SJSA1 (cell line): Measurements from ENCODE around the gene CEACAM19. TPM values are rescaled to one million over a fixed set of nuclear protein-coding genes. Genes with fewer than 3 reads are reported as not detected.

Experiments used
- DNase-seq, 2 experiments: peaks; one replicate each; pipeline ENCODE4 v3.0.0-alpha.2; 2015 to 2020; ENCODE audit warnings: low spot score in 2 of 2, low read depth in 1 of 2
- H3K27ac ChIP-seq: fragments of 250-450 bp; sonication (Bioruptor Pico); 2 replicates; pipeline ENCODE4 v1.5.1; 2020; ENCODE audit warnings: mild to moderate bottlenecking, moderate library complexity
- H3K27me3 ChIP-seq: fragments of 250-450 bp; sonication (Bioruptor Pico); replicated peaks from 2 replicates; pipeline ENCODE4 v1.5.1; 2020; ENCODE audit warnings: mild to moderate bottlenecking, moderate library complexity
- H3K36me3 ChIP-seq: fragments of 250-450 bp; sonication (Bioruptor Pico); 2 replicates; pipeline ENCODE4 v1.5.1; 2020; ENCODE audit warnings: mild to moderate bottlenecking
- H3K4me1 ChIP-seq: fragments of 250-450 bp; sonication (Bioruptor Pico); replicated peaks from 2 replicates; pipeline ENCODE4 v1.6.1; 2021; ENCODE audit warnings: mild to moderate bottlenecking
- H3K4me3 ChIP-seq: fragments of 250-450 bp; sonication (Bioruptor Pico); 2 replicates; pipeline ENCODE4 v1.5.1; 2020; ENCODE audit warnings: mild to moderate bottlenecking
- H3K9me3 ChIP-seq: fragments of 250-450 bp; sonication (Bioruptor Pico); replicated peaks from 2 replicates; pipeline ENCODE4 v1.5.1; 2020; ENCODE audit warnings: mild to moderate bottlenecking
- total RNA-seq: library from RNA; depleted of rRNA; stranded (reverse); fragments of >200 nt; shearing (Covaris generic); gene quantifications from 2 replicates; pipeline ENCODE4 v1.2.3, GENCODE V29; 2014

Gene CEACAM19
- total RNA-seq, 1 experiment from 2014 or later = 1.6 TPM

DNA sequence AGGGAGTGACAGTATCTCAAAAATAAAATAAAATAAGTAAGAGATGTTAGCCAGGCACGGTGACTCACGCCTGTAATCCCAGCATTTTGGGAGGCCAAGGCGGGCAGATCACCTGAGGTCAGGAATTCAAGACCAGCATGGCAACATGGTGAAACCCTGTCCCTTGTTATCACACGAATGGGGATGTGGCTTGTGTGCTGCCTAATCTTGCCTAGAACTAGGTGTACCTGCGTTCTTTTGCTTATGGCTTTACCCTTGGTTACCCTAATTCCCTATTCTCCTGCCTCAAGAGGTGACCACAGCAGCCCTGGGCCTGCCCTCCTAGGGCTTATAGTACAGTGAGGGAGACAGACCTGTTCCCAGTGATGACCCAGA is 33.9 kb upstream of the CEACAM19 start:
- Histone ChIP-seq H3K4me1 (peaks cover 36% of the 10 kb centered on the region), H3K9me3 (no peaks in the 10 kb centered on the region), H3K27me3 (no peaks in the 10 kb centered on the region), H3K36me3 (no peaks in the 10 kb centered on the region), H3K27ac (no peak overlapping the region), H3K4me3 (no peak overlapping the region)
- DNase-seq = no peak

DNA sequence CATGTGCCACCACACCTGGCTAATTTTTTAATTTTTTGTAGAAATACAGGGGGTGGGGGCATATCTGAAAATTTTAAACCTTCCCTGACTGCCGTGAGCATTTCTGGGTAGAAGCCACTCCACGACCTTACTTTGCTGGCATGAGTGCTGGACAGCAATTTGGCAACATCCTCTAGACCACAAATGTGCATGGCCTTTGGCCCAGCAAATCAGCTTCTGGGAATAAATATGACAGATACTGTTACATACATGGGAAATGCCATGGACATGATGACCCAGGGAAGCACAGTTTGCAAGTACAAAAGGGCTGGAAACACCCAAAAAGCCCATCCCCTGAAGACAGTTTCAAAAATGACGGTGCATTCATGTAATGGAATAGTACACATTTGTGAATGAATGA is 30.8 kb upstream of the CEACAM19 start:
- DNase-seq = no peak
- no peak overlapping the region for H3K27ac ChIP-seq
- H3K9me3 ChIP-seq = no peaks in the 10 kb centered on the region
- peaks cover 1% of the 10 kb centered on the region; the same call in 1 of the 2 replicates for H3K36me3 ChIP-seq
- no peak overlapping the region for H3K4me3 ChIP-seq
- no peaks in the 10 kb centered on the region for H3K27me3 ChIP-seq
- H3K4me1 ChIP-seq = peaks cover 34% of the 10 kb centered on the region

DNA sequence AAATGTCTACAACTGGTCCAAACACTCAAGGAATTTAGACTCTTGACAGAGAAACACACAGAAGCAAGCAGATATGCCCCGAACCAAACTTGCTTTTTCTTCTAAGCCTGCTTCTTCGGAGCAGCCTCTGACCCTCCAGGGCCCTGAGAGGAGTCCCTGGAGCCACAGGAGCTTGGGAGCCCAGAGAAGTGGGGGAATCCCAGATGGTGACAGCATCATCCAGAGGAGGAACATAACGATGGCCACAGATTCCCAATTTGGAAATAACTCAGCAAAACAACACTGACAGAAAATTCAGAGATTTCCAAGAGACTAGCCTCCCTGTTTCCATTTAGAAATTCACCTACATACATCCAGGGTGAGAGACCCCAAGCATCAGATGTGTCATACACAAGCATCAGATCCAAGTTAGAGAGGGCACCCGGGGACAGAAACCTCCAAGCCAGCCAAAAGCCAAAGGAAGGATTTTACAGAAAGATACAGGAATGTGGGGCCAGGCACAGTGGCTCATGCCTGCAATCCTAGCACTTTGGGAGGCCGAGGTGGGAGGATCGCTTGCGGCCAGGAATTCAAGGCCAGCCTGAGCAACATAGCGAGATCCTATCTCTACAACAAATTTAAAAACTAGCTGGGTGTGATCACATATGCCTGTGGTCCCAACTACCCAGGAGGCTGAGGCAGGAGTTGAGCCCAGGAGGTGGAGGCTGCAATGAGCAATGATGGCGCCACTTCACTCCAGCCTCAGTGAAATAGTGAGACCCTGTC is 29.6 kb upstream of the CEACAM19 start:
- Histone ChIP-seq H3K36me3 (peaks cover 13% of the 10 kb centered on the region), H3K27me3 (no peaks in the 10 kb centered on the region), H3K4me3 (no peak overlapping the region), H3K27ac (no peak overlapping the region), H3K4me1 (peaks cover 23% of the 10 kb centered on the region), H3K9me3 (no peaks in the 10 kb centered on the region)
- DNase-seq = no peak

DNA sequence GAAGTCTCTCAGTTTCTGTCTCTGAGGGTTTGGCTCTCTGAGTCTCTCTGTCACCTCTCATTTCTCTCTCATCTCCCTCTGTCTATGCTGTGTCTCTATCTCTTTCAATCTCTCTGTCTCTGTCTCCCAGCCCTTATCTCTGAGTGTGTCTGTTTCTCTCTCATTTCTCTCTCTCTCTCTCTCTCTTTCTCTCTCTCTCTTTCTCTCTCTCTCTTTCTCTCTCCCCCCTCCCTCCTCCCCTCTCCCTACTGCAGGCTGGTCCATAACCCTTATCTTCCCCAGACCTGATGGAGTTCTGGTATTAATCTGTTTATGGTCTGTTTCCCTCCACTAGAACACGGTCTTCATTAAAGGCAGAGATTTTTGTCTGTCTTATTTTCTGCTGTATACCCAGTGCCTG is 28.9 kb upstream of the CEACAM19 start:
- Histone ChIP-seq H3K27ac (no peak overlapping the region), H3K4me1 (peaks cover 22% of the 10 kb centered on the region), H3K27me3 (no peaks in the 10 kb centered on the region), H3K36me3 (peaks cover 18% of the 10 kb centered on the region), H3K9me3 (no peaks in the 10 kb centered on the region), H3K4me3 (no peak overlapping the region)
- DNase-seq = no peak

DNA sequence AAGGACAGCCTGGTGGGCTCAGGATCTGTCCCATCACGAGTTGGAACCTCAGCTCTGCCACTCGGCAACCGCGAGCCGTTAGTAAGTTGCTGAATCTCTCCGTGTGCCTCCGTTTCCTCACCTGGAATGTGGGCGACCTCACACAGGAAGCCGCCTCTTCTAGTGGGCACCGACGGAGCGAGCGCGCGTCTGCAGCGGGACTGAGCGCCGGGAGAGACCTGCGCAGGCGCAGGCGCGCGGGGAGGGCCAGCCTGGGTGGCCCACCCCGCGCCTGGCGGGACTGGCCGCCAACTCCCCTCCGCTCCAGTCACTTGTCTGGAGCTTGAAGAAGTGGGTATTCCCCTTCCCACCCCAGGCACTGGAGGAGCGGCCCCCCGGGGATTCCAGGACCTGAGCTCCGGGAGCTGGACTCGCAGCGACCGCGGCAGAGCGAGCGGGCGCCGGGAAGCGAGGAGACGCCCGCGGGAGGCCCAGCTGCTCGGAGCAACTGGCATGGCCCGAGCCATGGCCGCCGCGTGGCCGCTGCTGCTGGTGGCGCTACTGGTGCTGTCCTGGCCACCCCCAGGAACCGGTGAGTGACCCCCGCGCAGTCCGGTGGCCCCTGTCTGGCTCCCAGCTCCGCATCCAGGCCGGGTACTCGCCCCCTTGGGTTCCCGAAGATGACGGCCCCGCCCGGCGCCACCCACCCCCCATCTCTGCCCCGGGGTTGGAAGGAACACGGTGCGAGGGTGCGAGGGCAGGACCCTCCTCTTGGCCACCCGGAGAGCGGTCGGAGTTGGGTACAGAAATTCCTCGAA is 27.5 kb upstream of the CEACAM19 start, which contains the start of gene PVR:
PVR (plus strand) TSS at position 306 of the 797 bp plus-strand sequence; CDS start at position 493, 187 bp downstream.
- DNase-seq = peak; percentile 94 to 95
- Histone ChIP-seq H3K4me1 (peaks cover 28% of the 10 kb centered on the region), H3K4me3 (peak within 1 kb of the TSS; percentile 62), H3K9me3 (no peaks in the 10 kb centered on the region), H3K27me3 (no peaks in the 10 kb centered on the region), H3K36me3 (peaks cover 27% of the 10 kb centered on the region), H3K27ac (peak within 1 kb of the TSS; percentile 73)

DNA sequence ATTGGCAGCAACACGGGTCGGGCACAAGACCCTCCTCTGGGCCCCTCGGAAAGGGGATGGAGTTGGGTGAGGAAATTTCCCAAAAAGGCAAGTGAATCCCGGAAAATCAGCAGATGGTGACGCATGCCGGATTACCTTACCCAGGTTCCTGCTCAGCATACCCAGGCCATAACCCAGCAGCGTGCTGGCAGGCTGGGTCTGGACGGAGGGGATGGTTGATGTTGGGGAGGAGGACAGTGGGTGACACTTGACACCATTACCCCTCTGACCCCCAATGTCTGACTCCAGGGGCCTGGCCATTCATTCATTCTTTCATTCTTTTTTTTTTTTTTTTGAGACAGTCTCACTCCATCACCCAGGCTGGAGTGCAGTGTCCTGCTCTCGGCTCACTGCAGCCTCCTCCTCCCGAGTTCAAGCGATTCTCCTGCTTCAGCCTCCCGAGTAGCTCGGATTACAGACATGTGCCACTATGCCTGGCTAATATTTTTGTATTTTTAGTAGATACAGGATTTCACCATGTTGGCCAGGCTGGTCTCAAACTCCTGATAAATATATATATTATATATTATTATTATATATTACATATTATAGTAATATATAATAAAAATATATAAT is 26.8 kb upstream of the CEACAM19 start:
- Histone ChIP-seq H3K36me3 (peaks cover 34% of the 10 kb centered on the region), H3K4me1 (peaks cover 30% of the 10 kb centered on the region), H3K4me3 (peak overlapping the region; percentile 62), H3K9me3 (no peaks in the 10 kb centered on the region), H3K27me3 (no peaks in the 10 kb centered on the region), H3K27ac (peak overlapping the region; percentile 73)
- DNase-seq = peak in 1 of 2 experiments; percentile 76

DNA sequence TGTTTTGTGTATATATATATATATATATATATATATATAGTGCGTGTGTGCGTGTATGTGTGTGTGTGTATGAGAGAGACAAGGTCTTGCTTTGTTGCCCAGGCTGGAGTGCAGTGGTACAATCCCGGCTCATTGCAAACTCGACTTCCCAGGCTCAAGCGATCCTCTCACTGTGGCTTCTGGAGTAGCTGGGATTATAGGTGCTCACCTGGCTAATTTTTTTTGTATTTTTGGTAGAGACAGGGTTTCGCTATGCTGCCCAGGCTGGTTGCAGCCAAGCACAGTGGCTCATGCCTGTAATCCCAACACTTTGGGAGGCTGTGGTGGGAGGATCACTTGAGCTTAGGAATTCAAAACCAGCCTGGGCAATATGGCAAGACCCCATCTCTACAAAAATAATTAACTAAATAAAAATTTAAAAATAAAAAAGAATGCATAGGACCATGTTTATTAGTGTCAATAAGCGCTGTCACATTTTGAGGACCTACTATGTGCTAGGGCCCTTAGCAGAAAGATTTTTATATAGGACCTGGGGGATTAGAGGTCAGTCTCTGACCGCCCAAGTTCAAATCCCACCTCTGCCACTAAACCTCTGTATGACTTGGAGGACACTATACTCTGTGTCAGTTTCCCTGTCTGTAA is 25.8 kb upstream of the CEACAM19 start:
- DNase-seq = no peak
- Histone ChIP-seq H3K36me3 (peaks cover 44% of the 10 kb centered on the region), H3K4me3 (no peak overlapping the region), H3K27ac (no peak overlapping the region), H3K4me1 (peaks cover 34% of the 10 kb centered on the region), H3K9me3 (no peaks in the 10 kb centered on the region), H3K27me3 (no peaks in the 10 kb centered on the region)

DNA sequence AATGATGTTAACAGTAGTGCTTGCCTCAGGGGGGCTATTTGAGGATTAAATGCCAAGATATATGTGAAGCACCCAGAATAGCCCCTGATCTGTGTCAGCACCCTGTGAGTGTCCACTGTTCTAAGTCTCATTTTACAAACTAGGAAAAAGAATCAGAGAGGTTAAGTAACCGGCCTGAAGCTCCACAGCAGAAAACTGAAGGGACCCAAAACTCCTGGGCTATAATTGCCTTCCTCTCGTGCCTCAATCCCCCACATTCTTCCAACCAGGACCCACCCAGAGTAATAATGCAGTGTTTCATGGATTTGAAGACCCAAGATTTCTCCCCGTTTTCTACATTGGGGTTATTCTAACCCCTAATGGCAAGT is 25.2 kb upstream of the CEACAM19 start:
- Histone ChIP-seq H3K4me3 (no peak overlapping the region), H3K36me3 (peaks cover 49% of the 10 kb centered on the region), H3K27ac (no peak overlapping the region)

DNA sequence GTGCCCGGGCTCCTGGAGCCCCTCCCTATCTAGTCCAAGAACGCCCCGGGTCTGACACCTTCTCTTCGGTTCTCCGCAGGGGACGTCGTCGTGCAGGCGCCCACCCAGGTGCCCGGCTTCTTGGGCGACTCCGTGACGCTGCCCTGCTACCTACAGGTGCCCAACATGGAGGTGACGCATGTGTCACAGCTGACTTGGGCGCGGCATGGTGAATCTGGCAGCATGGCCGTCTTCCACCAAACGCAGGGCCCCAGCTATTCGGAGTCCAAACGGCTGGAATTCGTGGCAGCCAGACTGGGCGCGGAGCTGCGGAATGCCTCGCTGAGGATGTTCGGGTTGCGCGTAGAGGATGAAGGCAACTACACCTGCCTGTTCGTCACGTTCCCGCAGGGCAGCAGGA is 24.1 kb upstream of the CEACAM19 start:
- no peak for DNase-seq
- Histone ChIP-seq H3K27ac (no peak overlapping the region), H3K4me1 (peaks cover 34% of the 10 kb centered on the region), H3K27me3 (no peaks in the 10 kb centered on the region), H3K4me3 (no peak overlapping the region), H3K9me3 (no peaks in the 10 kb centered on the region), H3K36me3 (peaks cover 60% of the 10 kb centered on the region)

More for the DNA sequence above, 25.2 kb upstream of the CEACAM19 start:
- DNase-seq = no peak
- no peaks in the 10 kb centered on the region for H3K27me3 ChIP-seq
- no peaks in the 10 kb centered on the region for H3K9me3 ChIP-seq
- peaks cover 34% of the 10 kb centered on the region for H3K4me1 ChIP-seq

DNA sequence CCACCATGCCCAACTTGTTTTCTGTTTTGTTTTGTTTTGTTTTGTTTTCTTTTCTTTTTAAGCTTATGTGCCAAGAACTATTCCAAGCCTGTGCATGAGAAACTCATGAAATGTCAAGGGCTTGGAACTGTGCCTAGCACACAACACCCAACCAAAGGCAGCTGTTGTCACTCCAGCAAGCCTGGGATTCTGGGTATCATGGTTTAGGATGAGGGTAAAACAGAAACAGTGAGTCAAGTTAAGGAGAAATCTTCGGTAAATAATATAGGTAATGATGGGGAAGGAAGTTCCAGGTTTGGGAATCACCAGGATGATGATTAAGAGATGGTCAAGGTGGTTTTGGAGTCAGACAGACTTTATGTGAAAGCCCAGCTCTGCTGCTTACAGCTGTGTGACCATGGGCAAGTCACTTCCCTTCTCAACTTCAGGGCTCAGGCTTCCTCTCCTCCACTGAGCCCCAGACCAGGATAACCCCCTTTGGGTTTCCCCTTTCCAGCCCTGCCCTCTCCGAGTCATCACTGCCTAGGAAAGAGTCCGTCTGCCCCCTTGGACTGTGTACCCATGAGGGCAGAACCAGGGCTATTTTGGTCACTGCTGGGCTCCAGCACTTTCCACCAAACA is 22.5 kb upstream of the CEACAM19 start:
- Histone ChIP-seq H3K9me3 (no peaks in the 10 kb centered on the region), H3K27me3 (no peaks in the 10 kb centered on the region), H3K4me1 (peaks cover 23% of the 10 kb centered on the region), H3K36me3 (peaks cover 76% of the 10 kb centered on the region), H3K4me3 (no peak overlapping the region), H3K27ac (no peak overlapping the region)
- peak; percentile 71 to 86 for DNase-seq

DNA sequence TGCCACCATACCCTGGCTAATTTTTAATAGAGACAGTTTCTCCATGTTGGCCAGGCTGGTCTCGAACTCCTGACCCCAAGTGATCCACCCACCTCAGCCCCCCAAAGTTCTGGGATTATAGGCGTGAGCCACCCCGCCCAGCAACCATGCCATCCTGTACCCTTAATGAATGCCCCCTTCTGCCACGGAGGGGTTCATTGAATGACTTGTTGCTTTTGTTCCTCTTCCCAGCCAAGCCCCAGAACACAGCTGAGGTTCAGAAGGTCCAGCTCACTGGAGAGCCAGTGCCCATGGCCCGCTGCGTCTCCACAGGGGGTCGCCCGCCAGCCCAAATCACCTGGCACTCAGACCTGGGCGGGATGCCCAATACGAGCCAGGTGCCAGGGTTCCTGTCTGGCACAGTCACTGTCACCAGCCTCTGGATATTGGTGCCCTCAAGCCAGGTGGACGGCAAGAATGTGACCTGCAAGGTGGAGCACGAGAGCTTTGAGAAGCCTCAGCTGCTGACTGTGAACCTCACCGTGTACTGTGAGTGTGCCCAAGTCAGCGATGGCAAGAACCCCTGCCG is 21.6 kb upstream of the CEACAM19 start:
- H3K36me3 ChIP-seq = peaks cover 86% of the 10 kb centered on the region
- no peaks in the 10 kb centered on the region for H3K9me3 ChIP-seq
- H3K4me1 ChIP-seq = peaks cover 23% of the 10 kb centered on the region
- DNase-seq = no peak
- no peak overlapping the region for H3K27ac ChIP-seq
- H3K27me3 ChIP-seq = no peaks in the 10 kb centered on the region
- H3K4me3 ChIP-seq = no peak overlapping the region

DNA sequence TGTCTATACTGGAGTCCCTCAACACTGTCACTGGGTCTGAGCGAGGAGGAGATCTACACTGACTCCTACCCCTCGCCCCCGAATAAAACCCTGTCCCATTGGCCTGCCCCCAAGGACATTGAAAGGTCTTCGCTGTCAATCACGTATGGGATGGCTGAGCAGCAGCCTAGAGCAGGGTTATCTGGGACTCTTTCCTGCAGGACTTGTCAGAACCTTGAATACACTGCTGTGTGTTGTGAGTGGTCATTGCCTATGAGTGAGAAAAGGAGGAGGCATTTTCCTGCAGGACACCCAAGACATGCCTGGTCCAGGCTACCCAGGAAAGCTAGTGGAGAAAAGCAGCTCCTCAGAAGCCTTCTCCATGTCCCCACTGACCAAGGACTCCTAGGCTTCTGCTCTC is 17.9 kb upstream of the CEACAM19 start:
- Histone ChIP-seq H3K27me3 (no peaks in the 10 kb centered on the region), H3K4me3 (no peak overlapping the region), H3K9me3 (no peaks in the 10 kb centered on the region), H3K27ac (no peak overlapping the region), H3K4me1 (peaks cover 12% of the 10 kb centered on the region), H3K36me3 (peaks cover 98% of the 10 kb centered on the region)
- no peak for DNase-seq
